Testis (tissue), 2 donors: ENCODE measurements around the gene AZGP1.
"Not testable (repeated sequence)": the region's sequence is repeated elsewhere in the genome, so short reads cannot be mapped to it uniquely, and the experiment has no call there.

Experiments
- POLR2A ChIP-seq: fragments of 450-650 bp; IDR thresholded peaks from one replicate; pipeline ENCODE4 v1.6.1; 2017; ENCODE audit warnings: antibody characterized with exemption, mild to moderate bottlenecking, moderate library complexity
- TF ChIP-seq, protein P1 (sequence below), 3 experiments: fragments of 450-650 bp in 2 of 3; fragments of 200-600 bp in 1 of 3; sonication (generic) in 1 of 3; IDR thresholded peaks; one replicate each; pipeline ENCODE4 v1.5.1; 2016 to 2019; ENCODE audit warnings: antibody characterized with exemption in 3 of 3, mild to moderate bottlenecking in 2 of 3, moderate library complexity in 1 of 3

DNA sequence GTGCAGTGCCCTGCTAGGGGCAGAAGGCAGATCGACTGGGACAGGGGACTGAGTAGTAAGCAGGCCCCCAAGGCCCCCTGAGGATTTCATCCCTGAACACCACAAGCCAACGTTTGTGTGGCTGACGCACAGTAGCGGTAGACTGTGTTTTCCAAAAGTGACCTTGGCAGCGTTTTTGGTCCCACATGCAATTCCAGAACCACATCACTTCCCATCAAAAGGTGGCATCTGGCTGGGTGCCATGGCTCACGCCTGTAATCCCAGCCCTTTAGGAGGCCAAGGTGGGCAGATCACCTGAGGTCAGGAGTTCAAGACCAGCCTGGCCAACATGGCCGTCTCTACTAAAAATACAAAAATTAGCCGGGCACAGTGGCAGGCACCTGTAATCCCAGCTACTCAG lies 34.1 kb upstream of the AZGP1 start:
- TF ChIP-seq POLR2A: not testable (repeated sequence)
- TF ChIP-seq, protein P1, sequence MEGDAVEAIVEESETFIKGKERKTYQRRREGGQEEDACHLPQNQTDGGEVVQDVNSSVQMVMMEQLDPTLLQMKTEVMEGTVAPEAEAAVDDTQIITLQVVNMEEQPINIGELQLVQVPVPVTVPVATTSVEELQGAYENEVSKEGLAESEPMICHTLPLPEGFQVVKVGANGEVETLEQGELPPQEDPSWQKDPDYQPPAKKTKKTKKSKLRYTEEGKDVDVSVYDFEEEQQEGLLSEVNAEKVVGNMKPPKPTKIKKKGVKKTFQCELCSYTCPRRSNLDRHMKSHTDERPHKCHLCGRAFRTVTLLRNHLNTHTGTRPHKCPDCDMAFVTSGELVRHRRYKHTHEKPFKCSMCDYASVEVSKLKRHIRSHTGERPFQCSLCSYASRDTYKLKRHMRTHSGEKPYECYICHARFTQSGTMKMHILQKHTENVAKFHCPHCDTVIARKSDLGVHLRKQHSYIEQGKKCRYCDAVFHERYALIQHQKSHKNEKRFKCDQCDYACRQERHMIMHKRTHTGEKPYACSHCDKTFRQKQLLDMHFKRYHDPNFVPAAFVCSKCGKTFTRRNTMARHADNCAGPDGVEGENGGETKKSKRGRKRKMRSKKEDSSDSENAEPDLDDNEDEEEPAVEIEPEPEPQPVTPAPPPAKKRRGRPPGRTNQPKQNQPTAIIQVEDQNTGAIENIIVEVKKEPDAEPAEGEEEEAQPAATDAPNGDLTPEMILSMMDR (IDR thresholded peaks at IDR 0.05): not testable (repeated sequence)
